Panc1 (cell line): ENCODE results near the gene SPHKAP. TPM values are rescaled to one million over a fixed set of nuclear protein-coding genes. Genes with fewer than 3 reads are reported as not detected.
"Not testable (repeated sequence)": the region's sequence is repeated elsewhere in the genome, so short reads cannot be mapped to it uniquely, and the experiment has no call there.

Source experiments
- ATAC-seq: fragments of 200-7000 bp; cut with Tn5 transposase; 2 replicates; pipeline ENCODE4 v1.9.1; 2020; ENCODE audit warnings: mild to moderate bottlenecking, moderate library complexity
- BruUV-seq: library from RNA; stranded (reverse); fragments of 400-500 nt; replicated peaks from 2 replicates; lab custom pipeline; 2021; lab: Mats Ljungman, UMichigan
- CTCF ChIA-PET: fragments of 300-600 bp; sonication (Branson Sonifier 250); formaldehyde crosslinking; loops from one replicate; lab custom pipeline; 2022; ENCODE audit warnings: antibody characterized with exemption; lab: Charles Lee
- POLR2A ChIA-PET: fragments of 300-600 bp; sonication (Branson Sonifier 250); formaldehyde crosslinking; loops from one replicate; lab custom pipeline; 2022; ENCODE audit warnings: antibody characterized with exemption; lab: Charles Lee
- DNase-seq: peaks from one replicate; pipeline ENCODE4 v3.0.0-alpha.2; 2010; ENCODE audit warnings: low read depth, low spot score
- H3K27ac ChIP-seq: 2 replicates; pipeline ENCODE4 v1.5.1; 2011; ENCODE audit warnings: mild to moderate bottlenecking, low read length, inconsistent platforms
- H3K27me3 ChIP-seq: fragments of 200-500 bp; sonication (Bioruptor generic); 2 replicates; pipeline ENCODE4 v1.6.0; 2014; ENCODE audit warnings: low read length, inconsistent platforms; ENCODE audit not compliant: control insufficient read depth, insufficient read depth
- H3K36me3 ChIP-seq: fragments of 200-500 bp; sonication (Bioruptor generic); 2 replicates; pipeline ENCODE4 v1.5.1; 2014; ENCODE audit warnings: inconsistent platforms, mild to moderate bottlenecking, low read length, moderate library complexity; ENCODE audit not compliant: control insufficient read depth, insufficient read depth
- H3K4me1 ChIP-seq: 2 replicates; pipeline ENCODE4 v1.5.1; 2011; ENCODE audit warnings: inconsistent platforms, mild to moderate bottlenecking, low read length, moderate library complexity; ENCODE audit not compliant: control insufficient read depth, insufficient read depth
- H3K4me3 ChIP-seq, 2 experiments: 2 replicates each; pipeline ENCODE4 v1.5.1; 2011 to 2012; ENCODE audit warnings: low read depth in 2 of 2, low read length in 2 of 2, mild to moderate bottlenecking in 2 of 2, inconsistent platforms in 1 of 2, moderate library complexity in 1 of 2
- H3K9me3 ChIP-seq: fragments of 200-500 bp; sonication (Bioruptor generic); 2 replicates; pipeline ENCODE4 v1.5.1; 2014; ENCODE audit warnings: low read depth, mild to moderate bottlenecking, inconsistent platforms, low read length, moderate library complexity; ENCODE audit not compliant: control insufficient read depth, insufficient read depth
- CTCF ChIP-seq: fragments of 450-650 bp; IDR thresholded peaks from 2 replicates; pipeline ENCODE4 v1.5.1; 2017; ENCODE audit warnings: mild to moderate bottlenecking
- POLR2AphosphoS5 ChIP-seq: IDR thresholded peaks from 2 replicates; pipeline ENCODE4 v1.6.1; 2012; ENCODE audit warnings: mild to moderate bottlenecking, low read depth, low read length, moderate library complexity
- SIN3A ChIP-seq: IDR thresholded peaks from 2 replicates; pipeline ENCODE4 v1.6.1; 2012; ENCODE audit warnings: low read depth, mild to moderate bottlenecking, low read length, moderate library complexity, borderline replicate concordance; ENCODE audit not compliant: insufficient read depth
- TCF7L2 ChIP-seq: IDR thresholded peaks from 2 replicates; pipeline ENCODE4 v1.6.1; 2011; ENCODE audit warnings: mild to moderate bottlenecking, low read depth, low read length, inconsistent platforms
- in situ Hi-C: cut with HindIII; loops from 2 replicates; pipeline ENCODE4 v1.10.0; 2016; ENCODE audit warnings: low sequenced_read_pairs, low pct_unique_long_range_greater_than_20kb
- intact Hi-C: fragments of 100-400 bp; cut with micrococcal nuclease; formaldehyde crosslinking; loops from one replicate; pipeline ENCODE4 v1.10.0; 2022; ENCODE audit not compliant: unreplicated experiment
- total RNA-seq: library from RNA; stranded (reverse); gene quantifications from one replicate; pipeline ENCODE4 v1.2.1, GENCODE V29; 2021; ENCODE audit not compliant: unreplicated experiment
- TF ChIP-seq, protein P1 (sequence below), 2 experiments: IDR thresholded peaks; 2 replicates each; pipeline ENCODE4 v1.6.1; 2011 to 2012; ENCODE audit warnings: low read depth in 2 of 2, control low read depth in 1 of 2, low read length in 1 of 2, mild to moderate bottlenecking in 1 of 2, moderate library complexity in 1 of 2; ENCODE audit not compliant: insufficient read depth in 1 of 2

Gene SPHKAP
- total RNA-seq, 1 experiment from 2014 or later, result not detected

- ChIA-PET POLR2A (no interaction called here), CTCF (no interaction called here)
- TF ChIP-seq POLR2AphosphoS5 (no peak), CTCF (no peak), TCF7L2 (no peak), SIN3A (no peak)
- TF ChIP-seq, protein P1, sequence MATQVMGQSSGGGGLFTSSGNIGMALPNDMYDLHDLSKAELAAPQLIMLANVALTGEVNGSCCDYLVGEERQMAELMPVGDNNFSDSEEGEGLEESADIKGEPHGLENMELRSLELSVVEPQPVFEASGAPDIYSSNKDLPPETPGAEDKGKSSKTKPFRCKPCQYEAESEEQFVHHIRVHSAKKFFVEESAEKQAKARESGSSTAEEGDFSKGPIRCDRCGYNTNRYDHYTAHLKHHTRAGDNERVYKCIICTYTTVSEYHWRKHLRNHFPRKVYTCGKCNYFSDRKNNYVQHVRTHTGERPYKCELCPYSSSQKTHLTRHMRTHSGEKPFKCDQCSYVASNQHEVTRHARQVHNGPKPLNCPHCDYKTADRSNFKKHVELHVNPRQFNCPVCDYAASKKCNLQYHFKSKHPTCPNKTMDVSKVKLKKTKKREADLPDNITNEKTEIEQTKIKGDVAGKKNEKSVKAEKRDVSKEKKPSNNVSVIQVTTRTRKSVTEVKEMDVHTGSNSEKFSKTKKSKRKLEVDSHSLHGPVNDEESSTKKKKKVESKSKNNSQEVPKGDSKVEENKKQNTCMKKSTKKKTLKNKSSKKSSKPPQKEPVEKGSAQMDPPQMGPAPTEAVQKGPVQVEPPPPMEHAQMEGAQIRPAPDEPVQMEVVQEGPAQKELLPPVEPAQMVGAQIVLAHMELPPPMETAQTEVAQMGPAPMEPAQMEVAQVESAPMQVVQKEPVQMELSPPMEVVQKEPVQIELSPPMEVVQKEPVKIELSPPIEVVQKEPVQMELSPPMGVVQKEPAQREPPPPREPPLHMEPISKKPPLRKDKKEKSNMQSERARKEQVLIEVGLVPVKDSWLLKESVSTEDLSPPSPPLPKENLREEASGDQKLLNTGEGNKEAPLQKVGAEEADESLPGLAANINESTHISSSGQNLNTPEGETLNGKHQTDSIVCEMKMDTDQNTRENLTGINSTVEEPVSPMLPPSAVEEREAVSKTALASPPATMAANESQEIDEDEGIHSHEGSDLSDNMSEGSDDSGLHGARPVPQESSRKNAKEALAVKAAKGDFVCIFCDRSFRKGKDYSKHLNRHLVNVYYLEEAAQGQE (IDR thresholded peaks at IDR 0.05; ENCODE audit: insufficient read depth in 1 of 2, low read depth in 2 of 2, low read length in 1 of 2), result no peak
- H3K9me3 ChIP-seq, result no peaks in the 10 kb centered on the region
- no TSS peak for BruUV-seq
- intact Hi-C loops (no loop called here), in situ Hi-C loops (no loop called here)
- no peak overlapping the region for H3K4me3 ChIP-seq
- no peak for ATAC-seq
- DNase-seq, result no peak
- H3K27me3 ChIP-seq, result no peaks in the 10 kb centered on the region
- no peak overlapping the region for H3K27ac ChIP-seq
- H3K4me1 ChIP-seq, result no peaks in the 10 kb centered on the region
- H3K36me3 ChIP-seq, result no peaks in the 10 kb centered on the region
Observed at GRCh38 chr2:227942021-227942420, 239.5 kb downstream of the SPHKAP start.

GRCh38 chr2:227939271-227940027 is 242.0 kb downstream of the SPHKAP start:
- ChIA-PET CTCF (no interaction called here), POLR2A (no interaction called here)
- no peaks in the 10 kb centered on the region for H3K36me3 ChIP-seq
- intact Hi-C loops (no loop called here), in situ Hi-C loops (no loop called here)
- no peak for ATAC-seq
- DNase-seq, result peak; percentile 22
- H3K9me3 ChIP-seq, result no peaks in the 10 kb centered on the region
- no peak overlapping the region for H3K27ac ChIP-seq
- no peaks in the 10 kb centered on the region for H3K27me3 ChIP-seq
- TF ChIP-seq POLR2AphosphoS5 (no peak), CTCF (peak; percentile 65)
- no peak overlapping the region for H3K4me3 ChIP-seq
- no peaks in the 10 kb centered on the region for H3K4me1 ChIP-seq
- no TSS peak for BruUV-seq

DNA sequence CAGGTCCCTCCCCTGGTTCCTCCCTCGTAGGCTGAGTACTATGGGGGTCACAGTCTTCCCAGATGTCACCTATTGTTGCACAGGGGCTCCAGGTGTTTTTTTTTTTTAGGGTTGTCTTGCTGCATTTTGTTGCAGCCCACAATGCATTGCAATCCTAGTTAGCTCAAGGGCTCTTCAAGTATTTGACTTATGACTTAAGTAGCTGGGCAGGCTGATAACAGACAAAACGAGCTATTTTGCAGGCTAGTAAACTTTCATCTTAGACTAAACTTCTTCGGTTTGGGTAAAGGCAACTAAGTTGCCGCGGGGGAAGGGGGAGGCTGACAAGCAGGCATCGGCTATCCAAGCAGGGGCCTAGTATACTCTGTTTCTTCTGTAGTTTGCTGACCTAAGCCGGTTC is 245.2 kb downstream of the SPHKAP start:
- CTCF ChIA-PET, H3K36me3 ChIP-seq, BruUV-seq, DNase-seq, H3K4me1 ChIP-seq, H3K27ac ChIP-seq, in situ Hi-C loops, H3K27me3 ChIP-seq, POLR2A ChIA-PET, ATAC-seq, intact Hi-C loops, H3K4me3 ChIP-seq, H3K9me3 ChIP-seq: not testable (repeated sequence)
